GM19351 (cell line): Measurements from ENCODE around the gene RNF8.

ENCODE experiments used
- ATAC-seq: cut with Tn5 transposase; IDR thresholded peaks from one replicate; pipeline ENCODE4 v1.9.1; 2021; ENCODE audit warnings: mild to moderate bottlenecking, moderate library complexity; ENCODE audit not compliant: unreplicated experiment

Gene RNF8

GRCh38 chr6:37357288-37357687 is 3.5 kb downstream of the RNF8 start:
- ATAC-seq: no peak

GRCh38 chr6:37357860-37358259 is 4.1 kb downstream of the RNF8 start:
- no peak for ATAC-seq

GRCh38 chr6:37359039-37359438 is 5.3 kb downstream of the RNF8 start:
- no peak for ATAC-seq

- no peak for ATAC-seq
These were observed 8.5 kb downstream of the RNF8 start for GRCh38 chr6:37362101-37362828.

GRCh38 chr6:37365791-37366190 is 12.0 kb downstream of the RNF8 start:
- no peak for ATAC-seq

- ATAC-seq: no peak
These were observed 13.1 kb downstream of the RNF8 start for GRCh38 chr6:37366910-37367309.

GRCh38 chr6:37368961-37369320 is 15.2 kb downstream of the RNF8 start:
- ATAC-seq: no peak

GRCh38 chr6:37369321-37370201 is 15.8 kb downstream of the RNF8 start:
- no peak for ATAC-seq

- ATAC-seq: no peak
These were observed 17.6 kb downstream of the RNF8 start for GRCh38 chr6:37371154-37372083.

GRCh38 chr6:37372116-37372515 is 18.3 kb downstream of the RNF8 start:
- ATAC-seq: no peak

GRCh38 chr6:37373822-37374471 is 20.2 kb downstream of the RNF8 start:
- no peak for ATAC-seq

- ATAC-seq: no peak
These were observed 21.6 kb downstream of the RNF8 start for GRCh38 chr6:37375376-37375775.

- no peak for ATAC-seq
These were observed 22.4 kb downstream of the RNF8 start for GRCh38 chr6:37376078-37376743.

- no peak for ATAC-seq
These were observed 27.8 kb downstream of the RNF8 start for GRCh38 chr6:37381579-37381978.

- ATAC-seq: no peak
These were observed 29.4 kb downstream of the RNF8 start for GRCh38 chr6:37382994-37383765.

GRCh38 chr6:37388578-37388977 is 34.8 kb downstream of the RNF8 start:
- ATAC-seq: no peak

- no peak for ATAC-seq
These were observed 36.1 kb downstream of the RNF8 start for GRCh38 chr6:37389857-37390256.

- ATAC-seq: no peak
These were observed 37.3 kb downstream of the RNF8 start for GRCh38 chr6:37391120-37391519.

GRCh38 chr6:37392821-37393220 is 39.0 kb downstream of the RNF8 start:
- ATAC-seq: no peak
